HEK293 (cell line): ENCODE data around the gene DHX16.

Experiments used
- CTCF ChIA-PET: fragments of 350-600 bp; formaldehyde crosslinking; extraction: SDS; loops from one replicate; lab custom pipeline; 2021; ENCODE audit warnings: antibody characterized with exemption; lab: Yijun Ruan, JAX
- POLR2A ChIA-PET: fragments of 300-600 bp; formaldehyde crosslinking; extraction: SDS; loops from one replicate; lab custom pipeline; 2020; ENCODE audit warnings: antibody characterized with exemption, inconsistent platforms; lab: Yijun Ruan, JAX
- H3K27ac ChIP-seq: fragments of 200-500 bp; sonication (Bioruptor generic); 2 replicates; pipeline ENCODE4 v1.5.1; 2014; ENCODE audit warnings: low read depth, low read length, control low read depth, inconsistent platforms; ENCODE audit errors: extremely low read depth
- H3K36me3 ChIP-seq, 2 experiments: fragments of 200-500 bp in 1 of 2; sonication (Bioruptor generic) in 1 of 2; 1 replicate in 1 of 2; 2 replicates in 1 of 2; pipeline ENCODE4 v1.5.1; 2014 to 2017; ENCODE audit warnings: inconsistent platforms in 2 of 2, low read length in 2 of 2; ENCODE audit not compliant: control insufficient read depth in 2 of 2, insufficient read depth in 1 of 2
- H3K4me1 ChIP-seq: fragments of 200-500 bp; sonication (Bioruptor generic); 2 replicates; pipeline ENCODE4 v1.5.1; 2014; ENCODE audit warnings: mild to moderate bottlenecking, low read length, inconsistent platforms; ENCODE audit not compliant: control insufficient read depth, insufficient read depth
- H3K4me3 ChIP-seq: 2 replicates; pipeline ENCODE4 v1.5.1; 2011; ENCODE audit warnings: low read depth, mild to moderate bottlenecking, control low read depth, low read length, moderate library complexity
- H3K9me3 ChIP-seq: fragments of 200-500 bp; sonication (Bioruptor generic); 2 replicates; pipeline ENCODE4 v1.5.1; 2014; ENCODE audit warnings: low read depth, low read length, inconsistent platforms; ENCODE audit not compliant: control insufficient read depth, insufficient read depth
- GLIS2 ChIP-seq: fragments of 450-650 bp; formaldehyde crosslinking; IDR thresholded peaks from 2 replicates; pipeline ENCODE4 v1.5.1; 2016; ENCODE audit warnings: missing biosample characterization, missing genetic modification characterization
- HIC1 ChIP-seq: fragments of 450-650 bp; formaldehyde crosslinking; IDR thresholded peaks from 2 replicates; pipeline ENCODE4 v1.5.1; 2016; ENCODE audit warnings: missing biosample characterization, missing genetic modification characterization
- HOXA7 ChIP-seq: sonication (generic); formaldehyde crosslinking; IDR thresholded peaks from 2 replicates; pipeline ENCODE4 v1.8.1; 2022; ENCODE audit warnings: missing genetic modification reagents, borderline replicate concordance
- KLF1 ChIP-seq: fragments of 450-650 bp; formaldehyde crosslinking; IDR thresholded peaks from 2 replicates; pipeline ENCODE4 v1.5.1; 2016; ENCODE audit warnings: missing biosample characterization, missing genetic modification characterization
- TSHZ1 ChIP-seq: fragments of 450-650 bp; formaldehyde crosslinking; IDR thresholded peaks from 2 replicates; pipeline ENCODE4 v1.5.1; 2016; ENCODE audit warnings: missing biosample characterization, missing genetic modification characterization, borderline replicate concordance
- ZBTB48 ChIP-seq: fragments of 450-650 bp; formaldehyde crosslinking; IDR thresholded peaks from 2 replicates; pipeline ENCODE4 v1.5.1; 2016; ENCODE audit warnings: missing biosample characterization, missing genetic modification characterization
- ZNF2 ChIP-seq: fragments of 450-650 bp; formaldehyde crosslinking; IDR thresholded peaks from 2 replicates; pipeline ENCODE4 v1.5.1; 2016; ENCODE audit warnings: missing biosample characterization, missing genetic modification characterization
- ZNF302 ChIP-seq: fragments of 450-650 bp; formaldehyde crosslinking; IDR thresholded peaks from 2 replicates; pipeline ENCODE4 v1.5.1; 2016; ENCODE audit warnings: missing biosample characterization, missing genetic modification characterization, low read depth
- ZNF311 ChIP-seq: fragments of 450-650 bp; formaldehyde crosslinking; IDR thresholded peaks from 2 replicates; pipeline ENCODE4 v1.5.1; 2017; ENCODE audit warnings: missing biosample characterization, missing genetic modification characterization, borderline replicate concordance
- ZNF335 ChIP-seq: fragments of 450-650 bp; formaldehyde crosslinking; conservative IDR thresholded peaks from 2 replicates; pipeline ENCODE4 v1.5.1; 2016; ENCODE audit warnings: missing biosample characterization, missing genetic modification characterization
- ZNF426 ChIP-seq: fragments of 450-650 bp; formaldehyde crosslinking; IDR thresholded peaks from 2 replicates; pipeline ENCODE4 v1.5.1; 2017; ENCODE audit warnings: missing biosample characterization, missing genetic modification characterization, mild to moderate bottlenecking, inconsistent platforms, moderate library complexity
- ZNF521 ChIP-seq: fragments of 450-650 bp; formaldehyde crosslinking; IDR thresholded peaks from 2 replicates; pipeline ENCODE4 v1.5.1; 2017; ENCODE audit warnings: missing biosample characterization, mild to moderate bottlenecking, missing genetic modification characterization
- ZNF548 ChIP-seq: fragments of 450-650 bp; formaldehyde crosslinking; IDR thresholded peaks from 2 replicates; pipeline ENCODE4 v1.5.1; 2016; ENCODE audit warnings: missing biosample characterization, missing genetic modification characterization
- ZNF596 ChIP-seq: fragments of 450-650 bp; IDR thresholded peaks from 2 replicates; pipeline ENCODE4 v1.5.0; 2018; ENCODE audit warnings: missing biosample characterization, mild to moderate bottlenecking, missing genetic modification characterization, moderate library complexity
- ZNF600 ChIP-seq: fragments of 450-650 bp; formaldehyde crosslinking; IDR thresholded peaks from 2 replicates; pipeline ENCODE4 v1.5.1; 2016; ENCODE audit warnings: missing biosample characterization, missing genetic modification characterization
- ZNF704 ChIP-seq: fragments of 450-650 bp; formaldehyde crosslinking; IDR thresholded peaks from 2 replicates; pipeline ENCODE4 v1.5.1; 2016; ENCODE audit warnings: missing biosample characterization, missing genetic modification characterization
- ZNF768 ChIP-seq: fragments of 450-650 bp; formaldehyde crosslinking; IDR thresholded peaks from 2 replicates; pipeline ENCODE4 v1.5.1; 2018; ENCODE audit warnings: missing biosample characterization, mild to moderate bottlenecking, missing genetic modification characterization
- ZNF785 ChIP-seq: fragments of 450-650 bp; formaldehyde crosslinking; IDR thresholded peaks from 2 replicates; pipeline ENCODE4 v1.5.1; 2016; ENCODE audit warnings: missing biosample characterization, missing genetic modification characterization
- ZNF843 ChIP-seq: fragments of 450-650 bp; formaldehyde crosslinking; IDR thresholded peaks from 2 replicates; pipeline ENCODE4 v1.5.1; 2016; ENCODE audit warnings: missing biosample characterization, missing genetic modification characterization
- ZSCAN30 ChIP-seq: fragments of 450-650 bp; IDR thresholded peaks from 2 replicates; pipeline ENCODE4 v1.5.1; 2018; ENCODE audit warnings: missing biosample characterization, mild to moderate bottlenecking, missing genetic modification characterization, moderate library complexity
- TF ChIP-seq, protein P1 (sequence below): fragments of 450-650 bp; formaldehyde crosslinking; IDR thresholded peaks from 2 replicates; pipeline ENCODE4 v1.5.1; 2017; ENCODE audit warnings: missing biosample characterization, missing genetic modification characterization
- TF ChIP-seq, protein P2 (sequence below): fragments of 450-650 bp; formaldehyde crosslinking; IDR thresholded peaks from 2 replicates; pipeline ENCODE4 v1.5.1; 2016; ENCODE audit warnings: missing biosample characterization, missing genetic modification characterization
- TF ChIP-seq, protein P3 (sequence below): fragments of 450-650 bp; formaldehyde crosslinking; IDR thresholded peaks from 2 replicates; pipeline ENCODE4 v1.5.1; 2017; ENCODE audit warnings: missing biosample characterization, missing genetic modification characterization

Gene DHX16

GRCh38 chr6:30721198-30722024 is 48.6 kb upstream of the DHX16 start (continued):
- TF ChIP-seq TSHZ1 (tag by site-specific recombination) = no peak
- TF ChIP-seq ZNF704 (tag by site-specific recombination) = no peak
- no peak for TF ChIP-seq ZNF596 (tag by site-specific recombination)
- no peak for TF ChIP-seq ZNF302 (tag by site-specific recombination)
- no peak for TF ChIP-seq ZNF785 (tag by site-specific recombination)
- TF ChIP-seq, protein P1, sequence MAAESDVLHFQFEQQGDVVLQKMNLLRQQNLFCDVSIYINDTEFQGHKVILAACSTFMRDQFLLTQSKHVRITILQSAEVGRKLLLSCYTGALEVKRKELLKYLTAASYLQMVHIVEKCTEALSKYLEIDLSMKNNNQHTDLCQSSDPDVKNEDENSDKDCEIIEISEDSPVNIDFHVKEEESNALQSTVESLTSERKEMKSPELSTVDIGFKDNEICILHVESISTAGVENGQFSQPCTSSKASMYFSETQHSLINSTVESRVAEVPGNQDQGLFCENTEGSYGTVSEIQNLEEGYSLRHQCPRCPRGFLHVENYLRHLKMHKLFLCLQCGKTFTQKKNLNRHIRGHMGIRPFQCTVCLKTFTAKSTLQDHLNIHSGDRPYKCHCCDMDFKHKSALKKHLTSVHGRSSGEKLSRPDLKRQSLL = no peak; the same call in 1 of the 2 replicates
- TF ChIP-seq ZNF843 (tag by site-specific recombination) = peak; percentile 43
- TF ChIP-seq, protein P2, sequence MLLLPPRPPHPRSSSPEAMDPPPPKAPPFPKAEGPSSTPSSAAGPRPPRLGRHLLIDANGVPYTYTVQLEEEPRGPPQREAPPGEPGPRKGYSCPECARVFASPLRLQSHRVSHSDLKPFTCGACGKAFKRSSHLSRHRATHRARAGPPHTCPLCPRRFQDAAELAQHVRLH (tag by site-specific recombination) = peak; percentile 47; the same call in 1 of the 2 replicates
- TF ChIP-seq ZNF335 (tag by site-specific recombination) = peak; percentile 35
- no peak for TF ChIP-seq ZNF600 (tag by site-specific recombination)
- no peak for TF ChIP-seq HOXA7 (CRISPR knock-in tag)

DNA sequence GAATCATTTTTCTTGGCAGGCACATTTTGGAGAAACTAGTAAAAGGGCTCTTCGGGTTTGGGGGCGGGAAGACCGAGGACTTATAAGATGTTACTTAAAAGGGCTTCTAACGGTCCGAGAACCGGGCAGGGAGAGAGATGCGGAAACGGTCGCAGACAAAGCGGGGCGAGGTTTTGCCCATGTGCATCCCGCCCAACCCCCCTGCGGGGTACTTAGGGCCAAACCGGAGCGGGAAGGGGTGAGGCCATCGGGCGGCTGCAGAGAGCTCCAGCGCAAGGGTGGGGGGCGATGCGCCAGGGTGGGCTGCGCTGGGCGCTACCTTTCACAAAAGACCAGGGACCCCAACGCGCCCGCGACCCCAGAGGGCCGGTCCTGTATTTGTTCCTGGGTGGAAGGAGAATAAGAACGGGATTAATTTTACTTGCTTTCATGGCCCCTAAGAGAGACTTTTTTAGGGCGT is 48.0 kb upstream of the DHX16 start:
- Histone ChIP-seq H3K9me3 (no peaks in the 10 kb centered on the region), H3K4me1 (peaks cover 6% of the 10 kb centered on the region), H3K27ac (peak overlapping the region; percentile 93), H3K4me3 (peak overlapping the region; percentile 87), H3K36me3 (peaks cover 15 to 44% of the 10 kb centered on the region in 2 experiments)
- ChIA-PET CTCF (interaction anchor here (0.6 to 18.7 kb wide), 8 partner anchors 10 to 673 kb away, joined by 4 to 692 read pairs (median 14); partner anchors contain the start of genes DHX16 and NRM), POLR2A (interaction anchor here (0.6 to 10.1 kb wide), 25 partner anchors 8 to 337 kb away, joined by 3 to 235 read pairs (median 4); partner anchors contain the start of genes DHX16, GNL1, GTF2H4 and IER3)
- TF ChIP-seq KLF1 (tag by site-specific recombination) = peak; percentile 65
- peak; percentile 21; the same call in 1 of the 2 replicates for TF ChIP-seq ZNF548
- TF ChIP-seq GLIS2 = peak; percentile 64
- TF ChIP-seq ZBTB48 (tag by site-specific recombination) = peak; percentile 62; the same call in 1 of the 2 replicates
- TF ChIP-seq ZNF521 = no peak
- no peak for TF ChIP-seq ZNF311 (tag by site-specific recombination)
- no peak for TF ChIP-seq ZNF768
- 0 out of 2 replicates have a peak, but pooled peaks have one; percentile 3 for TF ChIP-seq ZNF426 (tag by site-specific recombination)
- TF ChIP-seq HIC1 (tag by site-specific recombination) = peak; percentile 27; the same call in 1 of the 2 replicates
- no peak for TF ChIP-seq HOXA7 (CRISPR knock-in tag)
- TF ChIP-seq ZSCAN30 = 0 out of 2 replicates have a peak, but pooled peaks have one; percentile 5
- TF ChIP-seq ZNF2 = peak; percentile 18
- TF ChIP-seq, protein P3, sequence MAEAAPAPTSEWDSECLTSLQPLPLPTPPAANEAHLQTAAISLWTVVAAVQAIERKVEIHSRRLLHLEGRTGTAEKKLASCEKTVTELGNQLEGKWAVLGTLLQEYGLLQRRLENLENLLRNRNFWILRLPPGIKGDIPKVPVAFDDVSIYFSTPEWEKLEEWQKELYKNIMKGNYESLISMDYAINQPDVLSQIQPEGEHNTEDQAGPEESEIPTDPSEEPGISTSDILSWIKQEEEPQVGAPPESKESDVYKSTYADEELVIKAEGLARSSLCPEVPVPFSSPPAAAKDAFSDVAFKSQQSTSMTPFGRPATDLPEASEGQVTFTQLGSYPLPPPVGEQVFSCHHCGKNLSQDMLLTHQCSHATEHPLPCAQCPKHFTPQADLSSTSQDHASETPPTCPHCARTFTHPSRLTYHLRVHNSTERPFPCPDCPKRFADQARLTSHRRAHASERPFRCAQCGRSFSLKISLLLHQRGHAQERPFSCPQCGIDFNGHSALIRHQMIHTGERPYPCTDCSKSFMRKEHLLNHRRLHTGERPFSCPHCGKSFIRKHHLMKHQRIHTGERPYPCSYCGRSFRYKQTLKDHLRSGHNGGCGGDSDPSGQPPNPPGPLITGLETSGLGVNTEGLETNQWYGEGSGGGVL (tag by site-specific recombination) = 0 out of 2 replicates have a peak, but pooled peaks have one; percentile 22
